ENCODE results near the gene INSM2. TPM values are rescaled to one million over a fixed set of nuclear protein-coding genes. Genes with fewer than 3 reads are reported as not detected.

INSM2 gene
- total and polyA plus RNA-seq, 10 of the 15 experiments (the other 5 are each of a cell fraction or from before 2014, with no cell fraction given), result 0.06 TPM; not detected in 9

DNA sequence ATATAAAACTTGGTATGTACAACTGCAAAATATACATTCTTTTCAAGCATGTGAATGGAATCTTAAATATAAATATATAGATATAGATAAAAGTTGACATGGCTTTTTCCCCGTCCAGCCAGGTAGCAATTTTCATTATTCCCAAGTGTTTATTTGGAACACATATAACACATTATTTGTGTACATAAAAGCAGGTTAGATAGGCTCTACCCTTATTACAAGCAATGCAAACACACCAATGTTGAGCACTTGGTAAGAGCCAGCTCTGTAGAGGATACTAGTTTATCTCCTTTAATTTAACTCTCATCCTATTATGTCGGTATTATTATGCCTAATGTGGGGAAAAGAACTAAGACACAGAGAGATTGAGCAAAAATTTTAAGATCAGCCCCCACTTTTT, 7.0 kb upstream of the INSM2 start (continued):
- TF ChIP-seq, protein P1, sequence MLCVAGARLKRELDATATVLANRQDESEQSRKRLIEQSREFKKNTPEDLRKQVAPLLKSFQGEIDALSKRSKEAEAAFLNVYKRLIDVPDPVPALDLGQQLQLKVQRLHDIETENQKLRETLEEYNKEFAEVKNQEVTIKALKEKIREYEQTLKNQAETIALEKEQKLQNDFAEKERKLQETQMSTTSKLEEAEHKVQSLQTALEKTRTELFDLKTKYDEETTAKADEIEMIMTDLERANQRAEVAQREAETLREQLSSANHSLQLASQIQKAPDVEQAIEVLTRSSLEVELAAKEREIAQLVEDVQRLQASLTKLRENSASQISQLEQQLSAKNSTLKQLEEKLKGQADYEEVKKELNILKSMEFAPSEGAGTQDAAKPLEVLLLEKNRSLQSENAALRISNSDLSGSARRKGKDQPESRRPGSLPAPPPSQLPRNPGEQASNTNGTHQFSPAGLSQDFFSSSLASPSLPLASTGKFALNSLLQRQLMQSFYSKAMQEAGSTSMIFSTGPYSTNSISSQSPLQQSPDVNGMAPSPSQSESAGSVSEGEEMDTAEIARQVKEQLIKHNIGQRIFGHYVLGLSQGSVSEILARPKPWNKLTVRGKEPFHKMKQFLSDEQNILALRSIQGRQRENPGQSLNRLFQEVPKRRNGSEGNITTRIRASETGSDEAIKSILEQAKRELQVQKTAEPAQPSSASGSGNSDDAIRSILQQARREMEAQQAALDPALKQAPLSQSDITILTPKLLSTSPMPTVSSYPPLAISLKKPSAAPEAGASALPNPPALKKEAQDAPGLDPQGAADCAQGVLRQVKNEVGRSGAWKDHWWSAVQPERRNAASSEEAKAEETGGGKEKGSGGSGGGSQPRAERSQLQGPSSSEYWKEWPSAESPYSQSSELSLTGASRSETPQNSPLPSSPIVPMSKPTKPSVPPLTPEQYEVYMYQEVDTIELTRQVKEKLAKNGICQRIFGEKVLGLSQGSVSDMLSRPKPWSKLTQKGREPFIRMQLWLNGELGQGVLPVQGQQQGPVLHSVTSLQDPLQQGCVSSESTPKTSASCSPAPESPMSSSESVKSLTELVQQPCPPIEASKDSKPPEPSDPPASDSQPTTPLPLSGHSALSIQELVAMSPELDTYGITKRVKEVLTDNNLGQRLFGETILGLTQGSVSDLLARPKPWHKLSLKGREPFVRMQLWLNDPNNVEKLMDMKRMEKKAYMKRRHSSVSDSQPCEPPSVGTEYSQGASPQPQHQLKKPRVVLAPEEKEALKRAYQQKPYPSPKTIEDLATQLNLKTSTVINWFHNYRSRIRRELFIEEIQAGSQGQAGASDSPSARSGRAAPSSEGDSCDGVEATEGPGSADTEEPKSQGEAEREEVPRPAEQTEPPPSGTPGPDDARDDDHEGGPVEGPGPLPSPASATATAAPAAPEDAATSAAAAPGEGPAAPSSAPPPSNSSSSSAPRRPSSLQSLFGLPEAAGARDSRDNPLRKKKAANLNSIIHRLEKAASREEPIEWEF (IDR thresholded peaks at IDR 0.05; ENCODE audit: insufficient replicate concordance, low read depth, low read length), result no peak
- no peak for TF ChIP-seq CREB1 (IDR thresholded peaks at IDR 0.05; ENCODE audit: low read depth)
- TF ChIP-seq YY1 (IDR thresholded peaks at IDR 0.05; ENCODE audit: low read depth, low read length), result no peak

DNA sequence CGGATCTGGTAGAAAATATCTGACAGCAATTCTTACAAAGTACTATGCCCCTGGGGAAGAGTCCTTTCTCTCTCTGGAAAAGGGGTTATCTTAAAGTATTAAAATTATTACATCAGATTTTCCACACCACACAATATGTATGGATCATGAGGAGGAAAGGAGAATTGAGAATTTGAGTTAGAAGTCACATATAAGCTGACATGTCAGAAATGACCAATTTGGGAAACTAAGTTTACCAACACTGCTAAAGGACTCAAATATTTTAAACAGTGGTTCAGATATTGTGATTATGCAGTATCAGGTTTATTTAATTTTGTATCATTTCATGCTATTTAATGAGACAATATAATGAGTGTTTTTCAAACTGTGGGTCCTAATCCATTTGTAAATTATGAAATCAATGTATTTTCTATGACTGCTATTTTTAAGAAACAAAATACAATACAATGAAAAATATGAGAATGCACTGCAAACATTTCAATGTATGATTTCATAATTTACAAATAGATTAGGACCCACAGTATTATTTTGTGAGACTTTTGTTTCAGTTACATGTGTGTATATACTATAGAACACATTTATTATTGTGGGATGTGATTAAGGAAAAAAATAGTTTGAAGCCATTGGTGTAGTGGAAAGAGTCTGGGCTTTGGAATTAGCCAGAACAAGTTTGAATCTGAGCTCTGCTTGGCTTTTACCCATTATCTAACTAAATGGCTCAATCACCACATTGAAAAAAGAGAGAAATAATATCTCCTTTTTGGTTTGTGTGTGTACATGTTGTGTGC, 1.8 kb upstream of the INSM2 start:
- Histone ChIP-seq H3K79me2 (ENCODE audit: control insufficient read depth, insufficient read depth, low read length) (no peaks in the 10 kb centered on the region), H3K4me1 (ENCODE audit: control insufficient read depth, insufficient read depth, low read length) (peaks cover 8% of the 10 kb centered on the region), H3K4me2 (ENCODE audit: control insufficient read depth, insufficient read depth) (no peak overlapping the region), H4K20me1 (ENCODE audit: control insufficient read depth, insufficient read depth) (no peaks in the 10 kb centered on the region), H3K27me3 (replicated peaks in 1 of 2; ENCODE audit: control insufficient read depth in 2 of 2, insufficient read depth in 2 of 2, low read length in 1 of 2) (peaks cover 6 to 16% of the 10 kb centered on the region in 2 experiments), H3K9ac (ENCODE audit: control insufficient read depth, insufficient read depth, low read length) (no peak overlapping the region), H3K27ac (ENCODE audit: control insufficient read depth, insufficient read depth) (no peak overlapping the region), H3K4me3 (no peak overlapping the region), H3K9me3 (replicated peaks; ENCODE audit: control insufficient read depth, insufficient read depth, low read length) (no peaks in the 10 kb centered on the region; the same call in 2 of the 3 replicates), H2AFZ (ENCODE audit: control insufficient read depth, low read depth, low read length) (no peak overlapping the region), H3K36me3 (ENCODE audit: control insufficient read depth in 2 of 2, insufficient read depth in 2 of 2, low read length in 1 of 2) (no peaks in the 10 kb centered on the region)
- ChIA-PET POLR2A (no interaction called here), CTCF (interaction anchor here (1.0 to 1.8 kb wide), 2 partner anchors 19 to 92 kb away, joined by 3 to 4 read pairs; no protein-coding TSS in a partner anchor), RAD21 (ENCODE audit: unreplicated experiment) (interaction anchor here (1.0 kb wide), 1 partner anchor 93 kb away, joined by 3 read pairs; no protein-coding TSS in a partner anchor), SMC1A (ENCODE audit: uncharacterized antibody, unreplicated experiment) (interaction anchor here (0.7 to 1.2 kb wide), 3 partner anchors 9 to 94 kb away, joined by 3 to 4 read pairs (median 3); no protein-coding TSS in a partner anchor)
- no peak for FAIRE-seq
- in situ Hi-C loops (cut with MboI), result no loop called here
- WGBS (ENCODE audit: insufficient coverage, insufficient replicate concordance, low lambda C conversion rate, missing lambda C conversion rate), result 94% methylated on average over 1 of the region's 1 CpG
- BruUV-seq (replicated peaks), result no TSS peak
- no peak for DNase-seq (ENCODE audit: low read depth, low spot score)
- no peak for ATAC-seq
- intact Hi-C loops (cut with micrococcal nuclease; ENCODE audit: unreplicated experiment), result loop anchor here (10.0 kb wide), 1 partner anchor 153 kb away; no protein-coding TSS in a partner anchor
- TF ChIP-seq, protein P2, sequence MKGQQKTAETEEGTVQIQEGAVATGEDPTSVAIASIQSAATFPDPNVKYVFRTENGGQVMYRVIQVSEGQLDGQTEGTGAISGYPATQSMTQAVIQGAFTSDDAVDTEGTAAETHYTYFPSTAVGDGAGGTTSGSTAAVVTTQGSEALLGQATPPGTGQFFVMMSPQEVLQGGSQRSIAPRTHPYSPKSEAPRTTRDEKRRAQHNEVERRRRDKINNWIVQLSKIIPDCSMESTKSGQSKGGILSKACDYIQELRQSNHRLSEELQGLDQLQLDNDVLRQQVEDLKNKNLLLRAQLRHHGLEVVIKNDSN (IDR thresholded peaks at IDR 0.05; ENCODE audit: borderline replicate concordance, extremely low read length, insufficient read depth, low read depth, low read length), result no peak
- TF ChIP-seq POLR2A (IDR thresholded peaks at IDR 0.05; ENCODE audit: low read depth, low read length), result no peak
- TF ChIP-seq MYC (IDR thresholded peaks at IDR 0.05; ENCODE audit: insufficient read depth, insufficient read length, insufficient replicate concordance, low read length, severe bottlenecking), result no peak

Measured in GM12878 (cell line).